Loucy (cell line): ENCODE measurements around the gene HSPG2.

Experiments used
- H2AFZ ChIP-seq: fragments of 200-600 bp; sonication (generic); 2 replicates; pipeline ENCODE4 v1.6.0; 2016; ENCODE audit warnings: antibody characterized with exemption, mild to moderate bottlenecking, low read length, moderate library complexity
- H3F3A ChIP-seq: fragments of 200-600 bp; 2 replicates; pipeline ENCODE4 v1.6.0; 2016; ENCODE audit warnings: antibody characterized with exemption, low read depth, mild to moderate bottlenecking
- H3K27me3 ChIP-seq: fragments of 200-600 bp; sonication (generic); 2 replicates; pipeline ENCODE4 v1.6.1; 2014; ENCODE audit warnings: low read length, mild to moderate bottlenecking; ENCODE audit not compliant: insufficient read depth, poor library complexity, severe bottlenecking
- H3K36me3 ChIP-seq: fragments of 200-600 bp; sonication (generic); 2 replicates; pipeline ENCODE4 v1.6.1; 2016; ENCODE audit warnings: low read length; ENCODE audit not compliant: insufficient read depth
- H3K4me1 ChIP-seq: fragments of 200-600 bp; sonication (generic); 2 replicates; pipeline ENCODE4 v1.5.1; 2014; ENCODE audit warnings: low read length, mild to moderate bottlenecking; ENCODE audit not compliant: insufficient read depth, poor library complexity, severe bottlenecking
- H3K4me2 ChIP-seq: fragments of 200-600 bp; sonication (generic); 2 replicates; pipeline ENCODE4 v1.6.0; 2014; ENCODE audit warnings: antibody characterized with exemption, low read length, low read depth, mild to moderate bottlenecking; ENCODE audit not compliant: poor library complexity, severe bottlenecking
- H3K4me3 ChIP-seq: fragments of 200-600 bp; sonication (generic); 2 replicates; pipeline ENCODE4 v1.5.1; 2014; ENCODE audit warnings: low read length, mild to moderate bottlenecking, mixed read lengths; ENCODE audit not compliant: poor library complexity, severe bottlenecking
- H3K79me2 ChIP-seq: fragments of 200-600 bp; sonication (generic); 2 replicates; pipeline ENCODE4 v1.6.1; 2014; ENCODE audit warnings: low read length; ENCODE audit not compliant: insufficient read depth
- H3K9ac ChIP-seq: fragments of 200-600 bp; sonication (generic); 2 replicates; pipeline ENCODE4 v1.6.0; 2014; ENCODE audit warnings: mild to moderate bottlenecking, low read depth, low read length, moderate library complexity; ENCODE audit not compliant: poor library complexity, severe bottlenecking
- H3K9me2 ChIP-seq: fragments of 200-600 bp; sonication (generic); replicated peaks from 2 replicates; pipeline ENCODE4 v1.6.1; 2016; ENCODE audit warnings: low read depth, low read length, mixed read lengths
- H3K9me3 ChIP-seq: fragments of 200-600 bp; sonication (generic); 2 replicates; pipeline ENCODE4 v1.6.1; 2014; ENCODE audit warnings: mild to moderate bottlenecking, antibody characterized with exemption, low read length, low read depth; ENCODE audit not compliant: insufficient read depth
- H4K20me1 ChIP-seq: fragments of 200-600 bp; sonication (generic); 2 replicates; pipeline ENCODE4 v1.6.0; 2014; ENCODE audit warnings: antibody characterized with exemption, low read length, mild to moderate bottlenecking; ENCODE audit not compliant: insufficient read depth, poor library complexity, severe bottlenecking
- EZH2phosphoT487 ChIP-seq: fragments of 200-600 bp; IDR thresholded peaks from 2 replicates; pipeline ENCODE4 v1.6.1; 2018; ENCODE audit warnings: antibody characterized with exemption, mild to moderate bottlenecking, moderate library complexity, borderline replicate concordance
- TF ChIP-seq, protein P1 (sequence below): fragments of 200-600 bp; sonication (generic); conservative IDR thresholded peaks from 2 replicates; pipeline ENCODE4 v1.5.1; 2014; ENCODE audit warnings: mild to moderate bottlenecking, antibody characterized with exemption, low read length

The HSPG2 gene

DNA sequence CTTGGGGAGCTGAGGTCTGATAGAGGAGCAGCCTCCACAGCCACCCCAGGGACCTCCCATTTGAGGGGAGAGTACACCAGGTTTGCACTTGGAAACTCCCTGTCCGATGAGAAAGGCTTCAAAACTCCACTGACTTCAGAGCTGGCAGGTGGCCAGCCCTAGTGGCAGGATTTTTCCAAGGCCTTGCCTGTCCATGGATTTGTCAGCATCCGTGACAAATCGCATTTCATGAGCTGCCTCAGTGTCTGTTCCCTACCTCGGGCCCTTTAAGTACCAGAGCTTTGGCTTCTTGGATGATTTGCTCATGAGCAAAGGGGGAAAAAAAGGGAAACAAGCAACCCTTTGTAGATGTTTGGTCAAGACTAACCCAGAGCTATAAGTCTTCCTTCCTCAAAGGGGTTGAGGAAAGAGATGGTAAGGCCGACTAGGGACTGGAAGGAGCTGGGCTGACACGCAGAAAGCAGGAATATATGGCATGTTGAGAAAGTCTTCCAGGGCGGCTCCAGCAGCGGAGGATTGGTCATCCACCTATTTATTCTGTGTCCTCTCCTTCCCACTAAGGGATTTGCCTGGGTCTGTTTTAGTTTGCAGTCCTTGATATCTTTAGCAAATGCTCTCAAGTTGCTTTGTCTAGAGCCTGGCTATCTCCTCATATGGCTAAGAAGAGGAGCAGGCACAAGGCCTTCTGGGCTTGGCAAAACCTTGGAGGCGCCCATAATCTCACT lies 2.7 kb upstream of the HSPG2 start:
- no peak for TF ChIP-seq EZH2phosphoT487
- TF ChIP-seq, protein P1, sequence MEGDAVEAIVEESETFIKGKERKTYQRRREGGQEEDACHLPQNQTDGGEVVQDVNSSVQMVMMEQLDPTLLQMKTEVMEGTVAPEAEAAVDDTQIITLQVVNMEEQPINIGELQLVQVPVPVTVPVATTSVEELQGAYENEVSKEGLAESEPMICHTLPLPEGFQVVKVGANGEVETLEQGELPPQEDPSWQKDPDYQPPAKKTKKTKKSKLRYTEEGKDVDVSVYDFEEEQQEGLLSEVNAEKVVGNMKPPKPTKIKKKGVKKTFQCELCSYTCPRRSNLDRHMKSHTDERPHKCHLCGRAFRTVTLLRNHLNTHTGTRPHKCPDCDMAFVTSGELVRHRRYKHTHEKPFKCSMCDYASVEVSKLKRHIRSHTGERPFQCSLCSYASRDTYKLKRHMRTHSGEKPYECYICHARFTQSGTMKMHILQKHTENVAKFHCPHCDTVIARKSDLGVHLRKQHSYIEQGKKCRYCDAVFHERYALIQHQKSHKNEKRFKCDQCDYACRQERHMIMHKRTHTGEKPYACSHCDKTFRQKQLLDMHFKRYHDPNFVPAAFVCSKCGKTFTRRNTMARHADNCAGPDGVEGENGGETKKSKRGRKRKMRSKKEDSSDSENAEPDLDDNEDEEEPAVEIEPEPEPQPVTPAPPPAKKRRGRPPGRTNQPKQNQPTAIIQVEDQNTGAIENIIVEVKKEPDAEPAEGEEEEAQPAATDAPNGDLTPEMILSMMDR, result no peak
- no peaks in the 10 kb centered on the region for H3K79me2 ChIP-seq
- no peaks in the 10 kb centered on the region for H3K36me3 ChIP-seq
- H3K4me1 ChIP-seq, result no peaks in the 10 kb centered on the region
- H3K4me2 ChIP-seq, result no peak overlapping the region
- H3K9ac ChIP-seq, result no peak overlapping the region
- H3K27me3 ChIP-seq, result no peaks in the 10 kb centered on the region
- no peaks in the 10 kb centered on the region for H3K9me2 ChIP-seq
- H2AFZ ChIP-seq, result no peak overlapping the region
- H3F3A ChIP-seq, result no peaks in the 10 kb centered on the region
- H3K9me3 ChIP-seq, result no peaks in the 10 kb centered on the region
- H4K20me1 ChIP-seq, result no peaks in the 10 kb centered on the region
- H3K4me3 ChIP-seq, result no peak overlapping the region

DNA sequence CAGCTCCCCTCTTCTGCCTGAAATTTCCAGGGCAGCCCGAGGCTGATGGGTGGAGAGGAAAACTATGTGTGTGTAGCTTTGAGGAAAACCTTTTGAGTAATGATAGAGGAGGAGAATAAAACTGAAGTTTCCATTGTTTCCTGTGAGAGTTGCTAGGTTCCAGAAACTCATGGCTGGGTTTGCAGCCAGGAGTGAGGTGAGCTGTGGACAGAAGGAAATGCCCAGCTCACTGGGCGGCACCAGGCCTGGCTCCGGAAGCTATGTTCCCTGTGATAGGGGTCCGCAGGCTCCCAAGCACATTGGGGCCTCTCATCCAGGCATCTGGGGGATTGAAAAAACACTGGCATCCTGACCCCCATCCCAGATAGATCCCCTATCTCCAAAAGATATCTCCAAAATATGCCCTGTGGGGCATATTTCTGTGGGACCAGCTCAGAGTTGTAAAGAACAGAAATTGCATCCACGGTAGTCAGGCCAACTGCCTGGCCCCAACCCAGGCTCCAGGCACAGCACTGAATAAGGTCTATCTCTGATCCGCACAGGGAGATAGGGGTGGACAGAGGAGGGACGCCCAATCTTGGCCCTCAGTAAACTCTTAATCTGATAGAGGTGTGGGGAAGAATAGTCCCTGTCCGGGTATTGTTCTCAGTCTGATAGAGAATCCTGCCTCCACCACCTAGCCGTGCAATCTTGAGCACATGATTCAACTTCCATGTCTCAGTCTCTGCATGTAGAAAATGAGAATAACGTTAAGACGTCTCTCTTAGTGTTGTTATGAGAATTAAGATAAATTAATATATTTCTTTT lies 1.8 kb upstream of the HSPG2 start:
- H3K4me3 ChIP-seq, result no peak overlapping the region

DNA sequence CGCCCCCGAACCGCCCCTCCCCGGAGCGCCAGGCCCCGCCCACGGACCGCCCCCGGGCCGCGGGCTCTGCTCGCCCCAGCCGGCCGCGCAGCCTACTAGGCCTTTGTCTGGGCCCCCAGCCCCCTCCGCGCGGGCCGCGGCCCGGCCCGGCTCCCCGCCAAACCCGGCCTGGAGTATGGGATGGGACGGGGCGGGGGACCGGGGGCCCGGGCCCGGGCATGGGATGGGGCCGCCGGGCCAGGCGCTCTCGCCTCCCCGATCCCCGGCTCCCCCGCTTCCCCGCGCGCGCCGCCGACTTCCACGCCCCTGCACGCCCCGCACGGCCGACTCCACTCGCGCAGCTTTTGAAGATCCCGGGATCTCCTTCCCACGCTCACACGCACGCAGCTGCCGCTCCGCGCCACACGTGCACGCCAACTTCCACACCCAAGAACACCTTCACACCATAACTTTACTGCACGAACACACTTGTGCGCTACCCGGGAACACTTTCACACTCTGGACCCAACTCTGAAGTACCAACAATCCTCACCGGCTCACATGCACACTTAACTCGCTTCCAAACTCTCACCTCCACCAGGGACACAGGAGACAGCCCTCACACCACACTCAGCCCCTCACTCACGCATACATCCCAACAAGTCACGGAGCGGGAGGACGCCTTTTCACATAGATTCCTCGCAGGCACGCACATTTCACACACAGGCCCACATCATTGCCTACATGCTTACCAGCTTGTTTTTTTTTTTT lies 437 bp upstream of the HSPG2 start:
- Histone ChIP-seq H3F3A (no peaks in the 10 kb centered on the region), H3K9ac (no peak overlapping the region), H3K79me2 (no peaks in the 10 kb centered on the region), H4K20me1 (no peaks in the 10 kb centered on the region), H3K27me3 (no peaks in the 10 kb centered on the region), H3K9me2 (no peaks in the 10 kb centered on the region), H3K4me3 (no peak overlapping the region), H3K36me3 (no peaks in the 10 kb centered on the region), H3K4me1 (no peaks in the 10 kb centered on the region), H3K4me2 (no peak overlapping the region), H3K9me3 (no peaks in the 10 kb centered on the region), H2AFZ (no peak overlapping the region)
- no peak for TF ChIP-seq EZH2phosphoT487
- TF ChIP-seq, protein P1, result no peak

More for the DNA sequence above, 1.8 kb upstream of the HSPG2 start:
- no peaks in the 10 kb centered on the region for H3K4me1 ChIP-seq
- H3K4me2 ChIP-seq, result no peak overlapping the region
- H3K9me2 ChIP-seq, result no peaks in the 10 kb centered on the region
- no peaks in the 10 kb centered on the region for H3K36me3 ChIP-seq
- no peak overlapping the region for H3K9ac ChIP-seq
- no peak overlapping the region for H2AFZ ChIP-seq
- no peaks in the 10 kb centered on the region for H3K9me3 ChIP-seq
- no peaks in the 10 kb centered on the region for H4K20me1 ChIP-seq
- no peaks in the 10 kb centered on the region for H3K27me3 ChIP-seq
- H3K79me2 ChIP-seq, result no peaks in the 10 kb centered on the region
- no peak for TF ChIP-seq EZH2phosphoT487
- TF ChIP-seq, protein P1, result no peak
- no peaks in the 10 kb centered on the region for H3F3A ChIP-seq
